Measurements from ENCODE around the gene NBPF14.
"Not testable (repeated sequence)": the region's sequence is repeated elsewhere in the genome, so short reads cannot be mapped to it uniquely, and the experiment has no call there.

GRCh38 chr1:148522561-148523204, 73.1 kb downstream of the NBPF14 start:
- TF ChIP-seq CTCF (conservative IDR thresholded peaks at IDR 0.05); ZFX (IDR thresholded peaks at IDR 0.05): not testable (repeated sequence)

Data from C4-2B (cell line).